Measurements from ENCODE around the gene TTC32.
"Not testable (repeated sequence)": the region's sequence is repeated elsewhere in the genome, so short reads cannot be mapped to it uniquely, and the experiment has no call there.

The TTC32 gene

GRCh38 chr2:19893520-19894133 lies 8.2 kb downstream of the TTC32 start:
- in situ Hi-C loops (cut with MboI; ENCODE audit: low pct_unique_long_range_greater_than_20kb, low sequenced_read_pairs, unreplicated experiment): no loop called here
- DNase-seq (ENCODE audit: low spot score): peak; percentile 51
- TF ChIP-seq CTCF (IDR thresholded peaks at IDR 0.05; ENCODE audit: extremely low read depth, insufficient read depth, missing control alignments): no peak

DNA sequence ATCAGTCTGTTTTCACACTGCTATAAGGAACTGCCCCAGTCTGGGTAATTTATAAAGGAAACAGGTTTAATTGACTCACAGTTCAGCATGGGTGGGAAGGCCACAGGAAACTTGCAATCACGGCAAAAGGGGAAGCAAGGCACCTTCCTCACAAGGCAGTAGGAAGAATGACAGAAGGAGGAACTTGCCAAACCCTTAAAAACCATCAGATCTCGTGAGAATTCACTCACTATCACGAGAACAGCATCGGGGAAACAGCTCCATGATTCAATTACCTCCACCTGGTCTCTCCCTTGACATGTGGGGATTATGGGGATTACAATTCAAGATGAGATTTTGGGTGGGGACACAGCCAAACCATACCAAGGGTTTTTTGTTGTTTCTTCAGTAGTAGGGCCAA lies 9.8 kb downstream of the TTC32 start:
- DNase-seq (ENCODE audit: low spot score); in situ Hi-C loops (cut with MboI; ENCODE audit: low pct_unique_long_range_greater_than_20kb, low sequenced_read_pairs, unreplicated experiment): not testable (repeated sequence)

- in situ Hi-C loops (cut with MboI; ENCODE audit: low pct_unique_long_range_greater_than_20kb, low sequenced_read_pairs, unreplicated experiment): no loop called here
- no peak for DNase-seq (ENCODE audit: low spot score)
- TF ChIP-seq CTCF (IDR thresholded peaks at IDR 0.05; ENCODE audit: extremely low read depth, insufficient read depth, missing control alignments): no peak
These were observed 11.7 kb downstream of the TTC32 start for GRCh38 chr2:19890104-19890503.

GRCh38 chr2:19888831-19889230 lies 13.0 kb downstream of the TTC32 start:
- TF ChIP-seq CTCF (IDR thresholded peaks at IDR 0.05; ENCODE audit: extremely low read depth, insufficient read depth, missing control alignments): no peak
- in situ Hi-C loops (cut with MboI; ENCODE audit: low pct_unique_long_range_greater_than_20kb, low sequenced_read_pairs, unreplicated experiment): no loop called here
- DNase-seq (ENCODE audit: low spot score): no peak

- DNase-seq (ENCODE audit: low spot score): no peak
- in situ Hi-C loops (cut with MboI; ENCODE audit: low pct_unique_long_range_greater_than_20kb, low sequenced_read_pairs, unreplicated experiment): no loop called here
- TF ChIP-seq CTCF (IDR thresholded peaks at IDR 0.05; ENCODE audit: extremely low read depth, insufficient read depth, missing control alignments): no peak
These were observed 14.3 kb downstream of the TTC32 start for GRCh38 chr2:19887510-19887909.

DNA sequence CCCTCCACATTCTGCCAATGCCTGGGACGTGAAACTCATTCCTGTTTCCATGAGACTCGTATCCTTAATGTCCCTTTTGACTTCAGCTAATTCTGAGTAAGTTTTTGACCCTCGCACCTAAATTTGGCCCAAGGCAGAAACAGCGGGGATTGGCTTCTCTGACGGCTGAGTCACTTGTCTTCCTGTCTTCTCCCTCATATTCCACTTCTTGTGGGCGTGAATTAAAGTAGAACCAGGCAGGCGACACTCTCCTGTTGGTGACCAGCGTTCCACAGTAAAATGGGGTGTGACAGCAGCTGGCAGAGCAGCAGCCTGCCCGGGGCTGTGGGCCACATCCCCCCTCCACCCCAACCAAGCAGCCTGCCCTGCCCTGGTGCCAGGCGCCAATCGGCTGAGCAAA lies 15.5 kb downstream of the TTC32 start:
- no peak for TF ChIP-seq CTCF (IDR thresholded peaks at IDR 0.05; ENCODE audit: extremely low read depth, insufficient read depth, missing control alignments)
- DNase-seq (ENCODE audit: low spot score): peak; percentile 1
- in situ Hi-C loops (cut with MboI; ENCODE audit: low pct_unique_long_range_greater_than_20kb, low sequenced_read_pairs, unreplicated experiment): no loop called here

- no peak for TF ChIP-seq CTCF (IDR thresholded peaks at IDR 0.05; ENCODE audit: extremely low read depth, insufficient read depth, missing control alignments)
- DNase-seq (ENCODE audit: low spot score): peak; percentile 3
- in situ Hi-C loops (cut with MboI; ENCODE audit: low pct_unique_long_range_greater_than_20kb, low sequenced_read_pairs, unreplicated experiment): no loop called here
These were observed 16.0 kb downstream of the TTC32 start for GRCh38 chr2:19885791-19886190.
